Motor neuron (in vitro differentiated cells): ENCODE results near the gene PITPNB. TPM values are rescaled to one million over a fixed set of nuclear protein-coding genes. Genes with fewer than 3 reads are reported as not detected.

Experiments
- ATAC-seq, 8 experiments: fragments of 200-7000 bp; cut with Tn5 transposase; replicated peaks in 6 of 8; 2 replicates each; pipeline ENCODE4 v1.8.0; 2021; ENCODE audit warnings: mild to moderate bottlenecking in 8 of 8, moderate library complexity in 8 of 8
- H3K27ac ChIP-seq, 2 donors: fragments of 250-450 bp; sonication (Bioruptor Pico); 2 replicates each; pipeline ENCODE4 v1.9.0; 2021; ENCODE audit warnings: antibody characterized with exemption in 2 of 2, mild to moderate bottlenecking in 2 of 2, moderate library complexity in 1 of 2
- H3K4me1 ChIP-seq, 2 donors: fragments of 250-450 bp; sonication (Bioruptor Pico); replicated peaks in 1 of 2; 2 replicates each; pipeline ENCODE4 v1.6.1; 2021; ENCODE audit warnings: antibody characterized with exemption in 2 of 2, mild to moderate bottlenecking in 2 of 2, moderate library complexity in 1 of 2
- H3K4me3 ChIP-seq, 5 donors: fragments of 250-450 bp; sonication (Bioruptor Pico); 2 replicates each; pipeline ENCODE4 v1.9.0; 2021; ENCODE audit warnings: antibody characterized with exemption in 5 of 5, mild to moderate bottlenecking in 5 of 5, moderate library complexity in 4 of 5
- WGBS, 10 experiments: fragments of 450-650 bp; shearing (Covaris generic); methylation state at CpG; one replicate each; pipeline ENCODE4 v1.0.0; 2022; 5-methylcytosine and 5-hydroxymethylcytosine counted together
- in situ Hi-C, 9 experiments: fragments of 400-800 bp; cut with MboI; loops; one replicate each; pipeline ENCODE4 v1.15.0; 2021; ENCODE audit warnings: low sequenced_read_pairs in 9 of 9, low pct_unique_long_range_greater_than_20kb in 2 of 9; ENCODE audit not compliant: unreplicated experiment in 9 of 9
- total RNA-seq, 8 experiments: library from RNA; unstranded; fragments of 300-600 nt; gene quantifications; 2 replicates each; pipeline versions ENCODE4 v1.2.3 to v1.2.4, GENCODE V29; 2022

Gene PITPNB
- total RNA-seq, 8 experiments from 2014 or later = 22.6 to 81.9 (median 37.0) TPM

- Histone ChIP-seq H3K27ac (no peak overlapping the region), H3K4me1 (peaks cover 25 to 32% of the 10 kb centered on the region in 2 donors), H3K4me3 (no peak overlapping the region)
- in situ Hi-C loops = loop anchor here in 4 of 9 experiments (25.0 kb wide), 2 partner anchors 396 to 1046 kb away; no protein-coding TSS in a partner anchor
- 18 to 96% (median 80%) methylated on average over 2 to 15 of the region's 18 CpGs; no CpG with 5 or more reads in 1 of the 10 experiments for WGBS, 10 experiments
- ATAC-seq = peak in 3 of 8 experiments; percentile 51 to 69 (median 55)
Observed at GRCh38 chr22:27808451-27809225, 110.4 kb downstream of the PITPNB start.

GRCh38 chr22:27805841-27806240 is 113.2 kb downstream of the PITPNB start:
- 80 to 100% (median 94%) methylated on average over 1 to 3 of the region's 7 CpGs; no CpG with 5 or more reads in 5 of the 10 experiments for WGBS, 10 experiments
- in situ Hi-C loops = loop anchor here in 4 of 9 experiments (25.0 kb wide), 2 partner anchors 394 to 1044 kb away; no protein-coding TSS in a partner anchor
- no peak overlapping the region for H3K4me3 ChIP-seq
- H3K4me1 ChIP-seq = peaks cover 34 to 46% of the 10 kb centered on the region in 2 donors
- H3K27ac ChIP-seq = no peak overlapping the region
- ATAC-seq = no peak

- WGBS, 10 experiments = 0 to 80% (median 25%) methylated on average over 1 to 13 of the region's 31 CpGs; no CpG with 5 or more reads in 3 of the 10 experiments
- in situ Hi-C loops = loop anchor here in 4 of 9 experiments (25.0 kb wide), 2 partner anchors 392 to 1042 kb away; no protein-coding TSS in a partner anchor
- Histone ChIP-seq H3K27ac (peak overlapping the region in 1 of 2 donors; percentile 15), H3K4me3 (no peak overlapping the region), H3K4me1 (peaks cover 29 to 44% of the 10 kb centered on the region in 2 donors)
- ATAC-seq = peak; percentile 7 to 55 (median 44)
Observed at GRCh38 chr22:27804470-27805297, 114.4 kb downstream of the PITPNB start.

- no peak overlapping the region for H3K4me3 ChIP-seq
- peaks cover 37 to 49% of the 10 kb centered on the region in 2 donors for H3K4me1 ChIP-seq
- 83 to 100% methylated on average over 1 of the region's 11 CpGs; no CpG with 5 or more reads in 8 of the 10 experiments for WGBS, 10 experiments
- no peak for ATAC-seq
- in situ Hi-C loops = loop anchor here in 4 of 9 experiments (25.0 kb wide), 2 partner anchors 392 to 1042 kb away; no protein-coding TSS in a partner anchor
- H3K27ac ChIP-seq = peak overlapping the region in 1 of 2 donors; percentile 40
Observed at GRCh38 chr22:27803841-27804415, 115.1 kb downstream of the PITPNB start.

- peak overlapping the region; percentile 45 to 95 (median 70) for H3K4me3 ChIP-seq
- peak in 4 of 8 experiments; percentile 0 for ATAC-seq
- in situ Hi-C loops = loop anchor here in 4 of 9 experiments (25.0 kb wide), 2 partner anchors 390 to 1040 kb away; no protein-coding TSS in a partner anchor
- peak overlapping the region; percentile 61 to 88 for H3K27ac ChIP-seq
- peaks cover 43 to 55% of the 10 kb centered on the region in 2 donors for H3K4me1 ChIP-seq
- 7 to 100% (median 25%) methylated on average over 3 to 13 of the region's 35 CpGs for WGBS, 10 experiments
Observed at GRCh38 chr22:27802346-27803073, 116.5 kb downstream of the PITPNB start.

Other genes with a start within 250 kb of the PITPNB start
- gene MN1, start 117.5 kb downstream of the PITPNB start, total RNA-seq = 10 to 100 TPM in 1 of 8 experiments, 1 to 10 TPM in 7; 4.2 to 11.2 (median 7.8) TPM